GM23248 (cell line): Measurements from ENCODE around the gene STX2. TPM values are rescaled to one million over a fixed set of nuclear protein-coding genes. Genes with fewer than 3 reads are reported as not detected.
"Not testable (repeated sequence)": the region's sequence is repeated elsewhere in the genome, so short reads cannot be mapped to it uniquely, and the experiment has no call there.

Source experiments
- DNase-seq: peaks from one replicate; pipeline ENCODE4 v3.0.0-alpha.2; 2015
- H2AFZ ChIP-seq: fragments of 200-600 bp; sonication (generic); 2 replicates; pipeline ENCODE4 v1.6.1; 2016; ENCODE audit warnings: antibody characterized with exemption
- H3F3A ChIP-seq: fragments of 200-600 bp; sonication (generic); 2 replicates; pipeline ENCODE4 v1.6.1; 2016; ENCODE audit warnings: mild to moderate bottlenecking, antibody characterized with exemption, mixed run types; ENCODE audit not compliant: insufficient read depth
- H3K27ac ChIP-seq: fragments of 200-600 bp; sonication (generic); 2 replicates; pipeline ENCODE4 v1.5.1; 2016; ENCODE audit warnings: mild to moderate bottlenecking
- H3K27me3 ChIP-seq: fragments of 200-600 bp; sonication (generic); replicated peaks from 2 replicates; pipeline ENCODE4 v1.6.1; 2016; ENCODE audit warnings: mild to moderate bottlenecking; ENCODE audit not compliant: insufficient read depth
- H3K36me3 ChIP-seq: fragments of 200-600 bp; sonication (generic); 2 replicates; pipeline ENCODE4 v1.6.1; 2016; ENCODE audit warnings: low read depth, mild to moderate bottlenecking
- H3K4me1 ChIP-seq: fragments of 200-600 bp; sonication (generic); 2 replicates; pipeline ENCODE4 v1.6.1; 2016; ENCODE audit warnings: mild to moderate bottlenecking; ENCODE audit not compliant: insufficient read depth
- H3K4me2 ChIP-seq: fragments of 200-600 bp; sonication (generic); one replicate; pipeline ENCODE4 v1.6.1; 2016; ENCODE audit warnings: mild to moderate bottlenecking; ENCODE audit not compliant: unreplicated experiment
- H3K4me3 ChIP-seq: fragments of 200-600 bp; sonication (generic); 2 replicates; pipeline ENCODE4 v1.5.1; 2016; ENCODE audit warnings: mild to moderate bottlenecking
- H3K79me2 ChIP-seq: fragments of 200-600 bp; sonication (generic); 2 replicates; pipeline ENCODE4 v1.6.1; 2016; ENCODE audit warnings: mild to moderate bottlenecking; ENCODE audit not compliant: insufficient read depth
- H3K9ac ChIP-seq: fragments of 200-600 bp; sonication (generic); 2 replicates; pipeline ENCODE4 v1.6.1; 2016; ENCODE audit warnings: mild to moderate bottlenecking
- H3K9me2 ChIP-seq: fragments of 200-600 bp; sonication (generic); 2 replicates; pipeline ENCODE4 v1.6.1; 2016; ENCODE audit warnings: mixed run types, mild to moderate bottlenecking, moderate library complexity; ENCODE audit not compliant: insufficient read depth
- H3K9me3 ChIP-seq: fragments of 200-600 bp; sonication (generic); one replicate; pipeline ENCODE4 v1.6.1; 2017; ENCODE audit warnings: low read depth
- H4K20me1 ChIP-seq: fragments of 200-600 bp; sonication (generic); 2 replicates; pipeline ENCODE4 v1.6.0; 2016; ENCODE audit not compliant: insufficient read depth
- EZH2 ChIP-seq: fragments of 200-600 bp; sonication (generic); IDR thresholded peaks from 2 replicates; pipeline ENCODE4 v1.6.1; 2018; ENCODE audit warnings: antibody characterized with exemption, mild to moderate bottlenecking; ENCODE audit not compliant: insufficient read depth, poor library complexity, severe bottlenecking
- EZH2phosphoT487 ChIP-seq: fragments of 200-600 bp; sonication (generic); IDR thresholded peaks from 2 replicates; pipeline ENCODE4 v1.6.1; 2018; ENCODE audit warnings: antibody characterized with exemption, moderate library complexity, mild to moderate bottlenecking, low read depth; ENCODE audit not compliant: insufficient read depth
- WGBS, 2 experiments: methylation state at CpG; one replicate each; pipeline ENCODE4 v1.1.6; 2015 to 2017; ENCODE audit warnings: low lambda C conversion rate in 2 of 2, low coverage in 1 of 2; ENCODE audit errors: missing lambda C conversion rate in 2 of 2; 5-methylcytosine and 5-hydroxymethylcytosine counted together
- in situ Hi-C: fragments of 300-500 bp; cut with MboI; formaldehyde crosslinking; loops from 2 replicates; pipeline ENCODE4 v1.15.0; 2020
- polyA plus RNA-seq: library from polyadenylated mRNA; unstranded; fragments of >200 nt; fragmentation: Nextera tagmentation; extraction: Ambion mirVana; gene quantifications from 2 replicates; pipeline ENCODE4 v1.2.1, GENCODE V29; 2016
- total RNA-seq: library from RNA; depleted of rRNA; stranded (reverse); fragments of >200 nt; shearing (Covaris generic); gene quantifications from 2 replicates; pipeline ENCODE4 v1.2.3, GENCODE V29; 2014

Gene STX2
- total and polyA plus RNA-seq, 2 experiments from 2014 or later: 30.1 to 45.5 TPM

DNA sequence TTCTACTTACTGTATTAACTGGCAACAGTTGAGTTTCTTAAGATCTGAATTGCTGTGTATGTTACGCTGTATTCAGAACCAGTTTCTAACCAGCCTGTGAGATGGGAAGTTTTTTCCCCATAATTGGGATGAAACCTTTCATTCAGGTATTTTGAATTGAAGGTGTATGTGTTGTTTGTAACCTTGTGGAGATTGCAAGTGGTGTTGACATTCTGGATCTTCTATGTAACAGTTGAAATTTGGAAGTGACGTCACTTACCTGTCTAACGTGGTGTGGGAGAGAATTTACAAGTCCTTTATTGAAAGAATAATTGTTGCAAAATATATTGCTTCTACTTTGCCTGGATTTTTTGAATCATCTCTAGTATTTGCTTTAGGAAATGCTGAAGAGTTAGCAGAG is 38.3 kb upstream of the STX2 start:
- Histone ChIP-seq H3K36me3 (peaks cover 48% of the 10 kb centered on the region), H3K4me2 (no peak overlapping the region), H2AFZ (no peak overlapping the region), H3K4me1 (peaks cover 18% of the 10 kb centered on the region), H3K27ac (no peak overlapping the region), H3F3A (peaks cover 54% of the 10 kb centered on the region), H4K20me1 (0 out of 2 replicates have a peak, but pooled peaks cover 3% of the 10 kb centered on the region), H3K9me2 (no peaks in the 10 kb centered on the region), H3K9me3 (no peaks in the 10 kb centered on the region), H3K79me2 (peaks cover 34% of the 10 kb centered on the region), H3K4me3 (no peak overlapping the region), H3K9ac (no peak overlapping the region), H3K27me3 (no peaks in the 10 kb centered on the region)
- in situ Hi-C loops: no loop called here
- TF ChIP-seq EZH2: no peak
- no peak for TF ChIP-seq EZH2phosphoT487
- 98% methylated on average over 3 of the region's 3 CpGs for WGBS, 2 experiments
- no peak for DNase-seq

DNA sequence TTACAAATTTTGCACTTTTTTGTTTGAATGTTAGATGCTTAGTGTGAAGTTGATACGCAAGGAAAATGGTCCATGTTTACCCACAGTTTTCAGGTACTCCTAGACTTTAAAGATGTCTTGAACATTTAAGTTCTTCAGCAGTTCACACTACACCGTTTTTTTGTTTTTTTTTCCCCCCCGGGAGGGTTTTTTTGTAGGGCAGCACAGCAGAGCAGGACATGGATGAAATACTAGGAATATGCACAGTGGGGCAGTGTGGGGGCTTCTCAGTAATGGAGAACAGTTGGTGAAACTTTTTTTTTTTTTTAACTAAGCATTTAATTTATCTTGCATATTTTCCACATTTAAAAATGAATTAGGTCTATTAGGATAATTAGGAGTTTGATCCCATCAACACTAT is 37.7 kb upstream of the STX2 start:
- Histone ChIP-seq H3K4me2 (no peak overlapping the region), H3K9ac (no peak overlapping the region), H3F3A (peaks cover 54% of the 10 kb centered on the region), H4K20me1 (0 out of 2 replicates have a peak, but pooled peaks cover 3% of the 10 kb centered on the region), H3K36me3 (peaks cover 48% of the 10 kb centered on the region), H3K79me2 (peaks cover 34% of the 10 kb centered on the region), H2AFZ (no peak overlapping the region), H3K4me3 (no peak overlapping the region), H3K9me3 (no peaks in the 10 kb centered on the region), H3K9me2 (no peaks in the 10 kb centered on the region), H3K4me1 (peaks cover 18% of the 10 kb centered on the region), H3K27me3 (no peaks in the 10 kb centered on the region), H3K27ac (no peak overlapping the region)
- no peak for TF ChIP-seq EZH2
- no peak for TF ChIP-seq EZH2phosphoT487
- WGBS, 2 experiments: 78 to 87% methylated on average over 3 of the region's 3 CpGs
- in situ Hi-C loops: no loop called here
- DNase-seq: no peak

DNA sequence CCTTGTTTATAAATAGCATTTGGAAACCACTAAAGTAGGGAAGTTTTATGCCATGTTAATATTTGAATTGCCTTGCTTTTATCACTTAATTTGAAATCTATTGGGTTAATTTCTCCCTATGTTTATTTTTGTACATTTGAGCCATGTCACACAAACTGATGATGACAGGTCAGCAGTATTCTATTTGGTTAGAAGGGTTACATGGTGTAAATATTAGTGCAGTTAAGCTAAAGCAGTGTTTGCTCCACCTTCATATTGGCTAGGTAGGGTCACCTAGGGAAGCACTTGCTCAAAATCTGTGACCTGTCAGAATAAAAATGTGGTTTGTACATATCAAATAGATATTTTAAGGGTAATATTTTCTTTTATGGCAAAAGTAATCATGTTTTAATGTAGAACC is 37.2 kb upstream of the STX2 start:
- peaks cover 54% of the 10 kb centered on the region for H3F3A ChIP-seq
- TF ChIP-seq EZH2phosphoT487 (no peak), EZH2 (no peak)
- DNase-seq: no peak
- H3K9me2 ChIP-seq: no peaks in the 10 kb centered on the region
- peaks cover 34% of the 10 kb centered on the region for H3K79me2 ChIP-seq
- peaks cover 48% of the 10 kb centered on the region for H3K36me3 ChIP-seq
- H3K4me2 ChIP-seq: no peak overlapping the region
- H3K9me3 ChIP-seq: no peaks in the 10 kb centered on the region
- no peaks in the 10 kb centered on the region for H3K27me3 ChIP-seq
- no peak overlapping the region for H3K9ac ChIP-seq
- no peak overlapping the region for H3K4me3 ChIP-seq
- 0 out of 2 replicates have a peak, but pooled peaks cover 3% of the 10 kb centered on the region for H4K20me1 ChIP-seq
- peaks cover 18% of the 10 kb centered on the region for H3K4me1 ChIP-seq
- H3K27ac ChIP-seq: no peak overlapping the region
- H2AFZ ChIP-seq: no peak overlapping the region
- in situ Hi-C loops: no loop called here

GRCh38 chr12:130875708-130876107 is 36.7 kb upstream of the STX2 start:
- H3K9me3 ChIP-seq, H3K4me2 ChIP-seq, DNase-seq, H3K27me3 ChIP-seq, H3K9ac ChIP-seq, H3K4me3 ChIP-seq, H2AFZ ChIP-seq, in situ Hi-C loops, H4K20me1 ChIP-seq, H3K9me2 ChIP-seq, H3K27ac ChIP-seq: not testable (repeated sequence)
- H3K36me3 ChIP-seq: peaks cover 48% of the 10 kb centered on the region
- H3F3A ChIP-seq: peaks cover 54% of the 10 kb centered on the region
- WGBS, 2 experiments: 85 to 86% methylated on average over 11 of the region's 11 CpGs
- peaks cover 18% of the 10 kb centered on the region for H3K4me1 ChIP-seq
- peaks cover 34% of the 10 kb centered on the region for H3K79me2 ChIP-seq

- H2AFZ ChIP-seq: no peak overlapping the region
- H3K79me2 ChIP-seq: peaks cover 34% of the 10 kb centered on the region
- 81 to 82% methylated on average over 5 of the region's 5 CpGs for WGBS, 2 experiments
- no peak overlapping the region for H3K4me2 ChIP-seq
- no peaks in the 10 kb centered on the region for H3K9me3 ChIP-seq
- H3K27ac ChIP-seq: no peak overlapping the region
- in situ Hi-C loops: no loop called here
- H3K4me3 ChIP-seq: no peak overlapping the region
- H3K4me1 ChIP-seq: peaks cover 18% of the 10 kb centered on the region
- DNase-seq: no peak
- TF ChIP-seq EZH2 (no peak), EZH2phosphoT487 (no peak)
- H3K9me2 ChIP-seq: no peaks in the 10 kb centered on the region
- H3K36me3 ChIP-seq: peaks cover 48% of the 10 kb centered on the region
- no peak overlapping the region for H3K9ac ChIP-seq
- H4K20me1 ChIP-seq: 0 out of 2 replicates have a peak, but pooled peaks cover 3% of the 10 kb centered on the region
- H3F3A ChIP-seq: peaks cover 60% of the 10 kb centered on the region
- H3K27me3 ChIP-seq: no peaks in the 10 kb centered on the region
Observed at GRCh38 chr12:130875193-130875592, 36.1 kb upstream of the STX2 start.
